ENCODE measurements around the gene EFCAB11.

The EFCAB11 gene

DNA sequence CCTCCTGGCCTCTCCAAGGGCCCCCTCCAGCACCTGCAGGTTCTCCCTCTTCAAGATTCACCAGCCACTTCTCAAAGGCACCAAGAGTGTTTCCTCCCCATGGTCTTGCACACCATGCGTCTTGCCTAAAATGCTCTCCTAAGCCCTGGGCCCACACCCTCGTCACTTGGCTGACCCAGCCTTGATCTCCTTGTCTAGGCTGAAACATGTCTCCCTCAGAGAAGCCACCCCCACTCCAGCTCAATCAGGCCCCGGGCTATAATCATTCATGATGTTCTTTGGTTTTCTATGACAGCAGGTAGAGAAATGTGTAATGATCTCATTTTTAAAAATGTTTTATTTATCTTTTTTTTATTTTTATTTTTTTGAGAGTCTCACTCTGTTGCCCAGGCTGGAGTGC, 88.1 kb downstream of the EFCAB11 start:
- no peak for DNase-seq (ENCODE audit: low read depth)

DNA sequence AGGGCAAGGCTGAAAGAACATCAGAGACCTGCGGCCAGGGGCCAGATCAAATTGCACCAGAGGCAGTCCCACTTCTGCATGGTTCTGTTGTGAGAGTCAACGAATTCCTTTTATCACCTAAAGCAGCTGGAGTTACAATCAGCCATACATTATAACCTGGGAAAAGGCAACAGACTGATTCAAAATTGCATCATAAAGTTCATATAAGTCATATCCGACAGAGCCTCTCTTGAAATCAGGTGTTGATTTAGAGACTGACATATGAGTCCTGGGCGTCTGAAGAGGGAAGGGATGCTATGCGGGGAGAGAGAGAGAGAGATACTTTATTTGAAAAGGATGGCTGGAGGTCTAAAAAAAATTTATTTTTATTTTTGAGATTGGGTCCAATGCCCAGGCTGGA, 89.4 kb downstream of the EFCAB11 start:
- DNase-seq (ENCODE audit: low read depth) = no peak

- no peak for DNase-seq (ENCODE audit: low read depth)
These were observed 91.7 kb downstream of the EFCAB11 start for GRCh38 chr14:89862856-89863255.

DNA sequence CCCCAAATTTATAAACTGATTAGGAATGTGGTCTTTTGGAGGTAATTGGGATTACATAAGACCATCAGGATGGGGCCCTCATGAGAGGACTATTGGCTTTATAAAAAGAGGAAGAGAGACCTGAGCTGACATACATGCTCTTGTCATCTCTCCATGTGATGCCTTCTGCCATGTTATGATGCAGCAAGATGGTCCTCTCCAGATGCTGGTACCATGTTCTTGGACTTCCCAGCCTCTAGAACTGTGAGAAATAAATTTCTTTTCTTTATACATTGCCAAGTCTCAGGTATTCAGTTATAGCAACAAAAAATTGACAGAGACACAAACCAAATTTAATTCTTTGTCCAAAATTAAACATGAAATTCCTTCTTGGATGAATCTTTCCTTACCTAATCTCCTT, 92.9 kb downstream of the EFCAB11 start:
- DNase-seq (ENCODE audit: low read depth) = no peak

GRCh38 chr14:89858089-89858488, 96.4 kb downstream of the EFCAB11 start:
- no peak for DNase-seq (ENCODE audit: low read depth)

GRCh38 chr14:89856871-89857345, 97.6 kb downstream of the EFCAB11 start:
- no peak for DNase-seq (ENCODE audit: low read depth)

DNA sequence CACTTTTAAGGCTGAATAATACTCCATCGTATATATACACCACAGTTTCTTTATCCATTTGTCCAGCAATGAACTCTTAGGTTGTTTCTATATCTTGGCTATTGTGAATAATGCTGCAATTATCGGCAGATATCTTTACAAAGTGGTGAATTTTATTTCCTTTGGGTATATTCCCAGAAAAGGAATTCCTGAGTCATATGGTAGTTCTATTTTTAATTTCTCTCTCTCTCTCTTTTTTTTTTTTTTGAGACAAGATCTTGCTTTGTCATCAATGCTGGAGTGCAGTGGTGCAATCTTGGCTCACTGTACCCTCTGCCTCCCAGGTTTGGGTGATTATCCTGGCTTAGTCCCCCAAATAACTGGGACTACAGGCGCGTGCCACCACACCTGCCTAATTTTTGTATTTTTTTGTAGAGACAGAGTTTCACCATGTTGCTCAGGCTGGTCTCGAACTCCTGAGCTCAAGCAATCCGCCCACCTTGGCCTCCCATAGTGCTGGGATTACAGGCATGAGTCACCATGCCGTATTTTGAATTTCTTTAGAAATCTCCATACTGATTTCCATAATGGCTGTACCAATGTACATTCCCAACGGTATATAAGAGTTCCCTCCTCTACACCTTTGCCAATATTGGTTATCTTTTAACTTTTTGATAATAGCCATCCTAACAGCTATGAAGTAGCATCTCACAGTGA, 98.4 kb downstream of the EFCAB11 start:
- no peak for DNase-seq (ENCODE audit: low read depth)

DNA sequence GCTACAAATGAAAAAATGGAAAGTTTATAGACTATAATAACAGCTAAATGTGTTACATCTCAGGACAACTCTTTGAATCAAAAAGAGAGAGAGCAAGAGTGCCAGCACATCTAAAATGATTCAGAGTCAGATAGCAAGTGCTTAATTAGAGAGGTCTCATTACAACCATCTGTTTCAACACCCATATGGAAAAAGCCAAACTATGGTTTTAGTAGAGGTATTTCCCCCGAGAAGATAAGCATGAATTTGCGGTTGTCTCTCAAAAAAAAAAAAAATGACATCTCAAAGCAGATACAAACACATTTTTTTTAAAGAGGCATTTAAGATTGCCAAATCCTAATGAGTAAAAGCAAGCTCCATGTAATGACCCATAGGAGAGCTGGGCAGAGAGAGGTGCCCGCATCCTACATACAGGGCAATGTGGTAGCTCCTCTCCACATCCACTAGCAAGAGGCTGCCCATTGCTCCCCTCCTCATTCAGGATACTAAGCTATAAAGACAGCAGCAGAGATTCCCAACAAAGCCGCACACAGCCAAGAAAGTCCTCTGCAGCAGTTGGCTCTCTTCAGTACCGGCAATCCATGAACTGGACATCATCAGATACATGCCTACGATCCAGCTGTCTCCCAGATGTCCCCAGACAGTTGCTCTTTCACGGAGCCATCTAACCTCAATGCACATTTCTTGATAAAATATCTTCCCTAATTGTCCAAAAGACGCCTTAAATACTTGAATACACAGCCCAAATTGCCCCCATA, 100.4 kb downstream of the EFCAB11 start:
- DNase-seq (ENCODE audit: low read depth) = no peak

DNA sequence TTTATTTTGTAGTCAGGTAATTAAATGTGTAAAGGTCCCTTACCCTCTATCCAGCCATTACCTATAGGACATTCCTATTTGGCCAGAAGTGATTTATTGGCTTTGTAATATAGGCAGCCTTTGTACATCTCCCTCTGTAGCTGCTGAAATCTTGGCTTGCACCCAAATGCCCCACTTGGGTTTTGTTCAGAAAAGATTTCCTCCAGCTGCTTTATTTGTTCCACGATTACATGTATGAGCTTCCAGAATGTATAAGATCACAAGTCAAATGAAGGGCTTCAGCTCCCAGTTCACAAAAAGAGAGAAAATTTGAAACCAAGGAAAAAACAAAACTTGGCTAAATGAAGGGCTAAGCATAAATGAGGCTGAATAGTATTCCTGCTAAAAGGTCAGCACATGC, 103.4 kb downstream of the EFCAB11 start:
- no peak for DNase-seq (ENCODE audit: low read depth)

DNA sequence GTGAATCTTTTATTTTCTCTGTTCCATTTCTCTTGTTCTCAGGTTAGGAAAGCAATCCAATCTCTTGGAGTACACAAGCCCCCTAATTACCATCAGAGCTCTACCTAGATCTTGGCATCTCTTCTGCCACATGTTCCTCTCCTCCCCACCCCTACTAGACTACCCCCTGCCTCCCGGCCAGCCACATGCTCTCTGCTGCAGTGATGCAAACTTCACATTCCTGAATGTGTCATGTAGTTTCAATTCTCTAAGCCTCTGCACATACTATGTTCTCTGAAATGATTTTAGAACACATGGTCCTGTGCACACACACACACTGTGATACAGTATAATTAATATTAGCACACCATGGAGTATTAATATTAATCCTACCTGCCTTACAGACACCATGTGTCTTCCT, 104.6 kb downstream of the EFCAB11 start:
- DNase-seq (ENCODE audit: low read depth) = no peak

- DNase-seq (ENCODE audit: low read depth) = no peak
These were observed 106.4 kb downstream of the EFCAB11 start for GRCh38 chr14:89848165-89848564.

- no peak for DNase-seq (ENCODE audit: low read depth)
These were observed 109.2 kb downstream of the EFCAB11 start for GRCh38 chr14:89845346-89845745.

DNA sequence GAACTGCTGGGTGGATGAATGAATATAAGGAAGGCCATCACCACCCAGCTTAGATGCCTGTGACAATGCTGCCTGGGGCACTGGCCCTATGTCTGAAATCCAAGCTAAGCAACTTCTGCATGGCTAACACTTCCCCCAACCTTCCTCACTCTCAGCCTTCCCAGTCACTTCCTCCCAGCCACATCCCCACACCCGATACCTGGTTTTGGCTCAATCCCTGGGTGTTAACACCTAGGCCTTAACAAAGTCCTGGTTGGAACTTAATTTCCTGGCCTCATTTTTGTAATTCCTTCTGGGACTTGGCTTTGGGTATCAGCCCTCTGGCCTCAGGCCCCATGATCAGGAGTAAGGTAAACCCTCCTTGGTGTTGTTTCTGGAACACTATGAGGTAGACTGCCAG, 110.0 kb downstream of the EFCAB11 start:
- DNase-seq (ENCODE audit: low read depth) = no peak

- no peak for DNase-seq (ENCODE audit: low read depth)
These were observed 111.7 kb downstream of the EFCAB11 start for GRCh38 chr14:89842837-89843236.

GRCh38 chr14:89841851-89842250, 112.7 kb downstream of the EFCAB11 start:
- DNase-seq (ENCODE audit: low read depth) = no peak

- DNase-seq (ENCODE audit: low read depth) = no peak
These were observed 117.6 kb downstream of the EFCAB11 start for GRCh38 chr14:89836830-89837469.

GRCh38 chr14:89833661-89834060, 120.9 kb downstream of the EFCAB11 start:
- DNase-seq (ENCODE audit: low read depth) = no peak

GRCh38 chr14:89833120-89833532, 121.4 kb downstream of the EFCAB11 start:
- no peak for DNase-seq (ENCODE audit: low read depth)

GRCh38 chr14:89828471-89829165, 125.9 kb downstream of the EFCAB11 start:
- DNase-seq (ENCODE audit: low read depth) = no peak

DNA sequence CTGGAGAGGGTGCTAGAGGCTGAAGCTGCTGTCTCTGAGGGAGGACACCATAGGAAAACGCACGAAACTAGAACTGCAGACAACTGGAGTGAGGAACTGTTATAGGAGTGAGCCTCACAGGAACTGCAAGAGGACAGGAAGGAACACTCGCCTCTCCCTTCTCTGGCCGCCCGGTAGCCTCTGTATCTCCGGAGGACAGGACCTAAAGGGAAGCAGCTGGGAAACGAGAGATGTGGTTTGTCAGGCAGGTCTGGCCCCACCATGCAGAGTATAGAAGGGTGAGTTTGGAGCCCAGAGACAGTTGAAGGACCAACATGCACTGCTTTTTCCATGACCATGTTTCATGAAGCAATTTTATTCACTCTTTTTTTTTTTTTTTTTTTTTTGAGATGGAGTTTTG, 127.3 kb downstream of the EFCAB11 start:
- DNase-seq (ENCODE audit: low read depth) = no peak

DNA sequence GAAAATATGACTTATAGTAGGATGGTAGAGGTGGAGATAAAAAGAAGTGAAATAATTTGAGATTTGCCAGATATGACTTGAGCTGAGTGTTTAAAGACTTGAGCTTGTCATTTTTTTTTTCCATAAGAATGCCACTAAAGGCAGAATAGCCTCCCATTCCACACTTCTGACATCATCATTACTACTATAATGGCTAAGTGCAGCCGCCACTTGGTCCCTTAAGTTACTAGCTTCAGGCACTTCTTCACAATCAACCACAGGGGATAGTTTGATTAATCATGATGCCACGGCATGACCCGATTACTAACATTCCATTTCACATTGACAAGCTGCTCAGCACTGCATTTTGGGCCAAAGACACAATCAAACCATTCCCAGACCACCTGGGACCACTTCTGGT, 127.9 kb downstream of the EFCAB11 start:
- DNase-seq (ENCODE audit: low read depth) = no peak

DNA sequence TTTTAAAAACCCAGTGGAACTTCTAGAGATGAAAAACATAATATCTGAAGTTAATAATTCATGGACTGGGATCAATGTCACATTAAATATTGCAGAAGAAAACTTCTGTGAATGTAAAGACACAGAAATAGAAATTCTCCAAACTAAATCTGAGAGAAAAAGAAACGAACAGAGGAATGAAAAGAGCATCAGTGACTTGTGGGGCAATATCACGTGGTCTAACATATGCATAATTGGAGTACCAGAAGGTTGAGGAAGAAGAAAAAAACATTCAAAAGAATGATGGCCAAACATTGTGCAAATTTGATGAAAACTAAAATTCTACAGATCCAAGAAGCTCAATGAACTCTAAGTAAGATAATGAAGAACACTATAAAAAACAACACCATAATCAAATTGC, 130.8 kb downstream of the EFCAB11 start:
- DNase-seq (ENCODE audit: low read depth) = no peak

GRCh38 chr14:89814126-89814525, 140.4 kb downstream of the EFCAB11 start:
- no peak for DNase-seq (ENCODE audit: low read depth)
